Mononuclear cell (primary cell): Measurements from ENCODE around the gene MCF2L2. TPM values are rescaled to one million over a fixed set of nuclear protein-coding genes. Genes with fewer than 3 reads are reported as not detected.
A peak's percentile ranks its signal among the peaks of the same experiment; 100 is the strongest.
"Not testable (repeated sequence)": the region's sequence is repeated elsewhere in the genome, so short reads cannot be mapped to it uniquely, and the experiment has no call there.

Source experiments
- H3K27me3 ChIP-seq: 2 replicates; pipeline ENCODE4 v1.6.0; 2011; ENCODE audit warnings: low read length, control low read depth; ENCODE audit not compliant: insufficient read depth
- H3K4me1 ChIP-seq: 2 replicates; pipeline ENCODE4 v1.5.1; 2011; ENCODE audit warnings: mild to moderate bottlenecking, low read length, control low read depth; ENCODE audit not compliant: insufficient read depth
- H3K4me3 ChIP-seq: 2 replicates; pipeline ENCODE4 v1.5.1; 2011; ENCODE audit warnings: mild to moderate bottlenecking, low read length, moderate library complexity
- H3K9me3 ChIP-seq: 2 replicates; pipeline ENCODE4 v1.5.1; 2011; ENCODE audit warnings: low read depth, mild to moderate bottlenecking, control low read depth, low read length
- total RNA-seq: library from RNA; depleted of rRNA; stranded (reverse); fragments of >200 nt; gene quantifications from one replicate; pipeline ENCODE4 v1.2.3, GENCODE V29; 2012

MCF2L2 gene
- total RNA-seq, 1 donor = 2.9 TPM

DNA sequence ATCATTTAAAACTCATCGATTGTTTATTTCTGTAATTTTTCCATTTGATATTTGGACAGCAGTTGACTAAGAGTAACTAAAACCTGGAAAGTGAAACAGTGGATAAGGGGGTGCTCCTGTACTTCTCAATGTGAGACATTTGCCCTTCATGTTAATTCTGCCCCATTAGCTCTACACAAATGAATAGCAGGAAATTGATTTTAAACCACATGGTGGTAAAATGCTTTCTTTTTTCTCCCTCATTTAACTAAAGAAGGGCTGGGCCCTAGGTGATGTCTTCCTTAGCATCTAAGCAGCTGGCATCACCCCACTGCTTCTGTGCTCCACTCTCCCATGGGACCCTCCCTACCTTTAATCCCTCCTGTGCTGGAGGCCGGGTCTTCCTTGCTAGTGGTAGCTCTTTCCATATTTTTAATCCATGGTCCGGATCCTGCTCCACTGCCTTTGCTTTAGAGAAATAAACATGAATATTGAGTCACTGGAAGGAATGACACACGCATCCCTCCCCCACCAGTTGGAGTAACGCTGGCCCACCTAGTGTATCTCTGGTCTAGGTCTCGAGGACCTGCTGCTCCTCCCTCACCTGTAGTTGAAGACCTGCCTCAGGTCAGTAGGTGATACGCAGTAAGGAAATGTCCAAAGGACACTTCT is 235.6 kb downstream of the MCF2L2 start:
- Histone ChIP-seq H3K4me1 (no peaks in the 10 kb centered on the region), H3K9me3 (no peaks in the 10 kb centered on the region), H3K4me3 (no peak overlapping the region), H3K27me3 (no peaks in the 10 kb centered on the region)

GRCh38 chr3:183189641-183190040 is 238.8 kb downstream of the MCF2L2 start:
- H3K9me3 ChIP-seq = no peaks in the 10 kb centered on the region
- H3K27me3 ChIP-seq = no peaks in the 10 kb centered on the region
- H3K4me3 ChIP-seq = no peak overlapping the region
- peaks cover 13% of the 10 kb centered on the region for H3K4me1 ChIP-seq

DNA sequence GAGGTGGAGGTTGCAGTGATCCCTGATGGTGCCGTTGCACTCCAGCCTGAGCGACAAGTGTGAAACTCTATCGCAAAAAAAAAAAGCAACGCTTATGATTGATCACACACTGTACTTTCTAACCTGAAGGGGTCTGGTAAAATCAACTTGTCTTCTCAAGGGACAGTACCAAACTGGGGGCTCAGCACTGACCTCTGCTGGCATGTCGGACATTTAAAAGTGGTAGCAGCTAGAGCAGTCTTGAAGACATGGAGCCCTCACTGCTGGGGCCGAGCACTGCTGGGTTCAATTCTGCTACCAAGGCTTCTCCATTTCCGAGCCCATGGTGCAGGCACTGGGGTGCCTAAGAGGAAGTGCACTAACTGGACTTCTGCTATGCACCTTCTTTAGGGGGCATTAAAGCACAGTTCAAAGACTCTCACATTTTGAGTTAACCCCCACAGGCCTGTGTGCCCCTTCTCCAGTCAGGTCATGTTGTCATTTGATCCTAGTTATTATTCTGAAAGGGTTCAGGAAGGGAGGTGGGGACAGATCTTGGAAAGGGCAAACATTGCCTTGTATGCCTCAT is 239.4 kb downstream of the MCF2L2 start:
- Histone ChIP-seq H3K4me3 (no peak overlapping the region), H3K9me3 (no peaks in the 10 kb centered on the region), H3K27me3 (no peaks in the 10 kb centered on the region), H3K4me1 (peaks cover 13% of the 10 kb centered on the region)

DNA sequence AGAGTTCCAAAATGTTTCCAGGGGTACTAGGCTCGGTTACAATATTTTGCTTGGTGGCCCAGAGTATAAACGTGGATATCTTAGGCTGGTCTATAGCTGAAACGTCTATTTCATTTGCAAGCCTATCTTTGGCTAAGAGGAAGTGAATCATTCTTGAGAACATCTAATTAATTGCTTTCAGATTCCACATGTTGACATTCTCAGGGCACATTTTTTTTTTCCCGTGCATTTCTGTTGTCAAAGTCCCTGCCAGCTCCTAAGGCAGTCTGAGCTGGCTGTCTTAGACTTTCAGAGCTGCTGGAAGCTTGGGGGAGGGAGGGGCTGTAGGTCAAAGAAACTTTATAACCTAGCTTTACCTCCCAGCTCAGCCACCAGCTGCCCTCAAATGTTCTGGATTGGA is 242.7 kb downstream of the MCF2L2 start:
- Histone ChIP-seq H3K4me3 (no peak overlapping the region), H3K4me1 (peaks cover 13% of the 10 kb centered on the region), H3K27me3 (peaks cover 3% of the 10 kb centered on the region), H3K9me3 (no peaks in the 10 kb centered on the region)

DNA sequence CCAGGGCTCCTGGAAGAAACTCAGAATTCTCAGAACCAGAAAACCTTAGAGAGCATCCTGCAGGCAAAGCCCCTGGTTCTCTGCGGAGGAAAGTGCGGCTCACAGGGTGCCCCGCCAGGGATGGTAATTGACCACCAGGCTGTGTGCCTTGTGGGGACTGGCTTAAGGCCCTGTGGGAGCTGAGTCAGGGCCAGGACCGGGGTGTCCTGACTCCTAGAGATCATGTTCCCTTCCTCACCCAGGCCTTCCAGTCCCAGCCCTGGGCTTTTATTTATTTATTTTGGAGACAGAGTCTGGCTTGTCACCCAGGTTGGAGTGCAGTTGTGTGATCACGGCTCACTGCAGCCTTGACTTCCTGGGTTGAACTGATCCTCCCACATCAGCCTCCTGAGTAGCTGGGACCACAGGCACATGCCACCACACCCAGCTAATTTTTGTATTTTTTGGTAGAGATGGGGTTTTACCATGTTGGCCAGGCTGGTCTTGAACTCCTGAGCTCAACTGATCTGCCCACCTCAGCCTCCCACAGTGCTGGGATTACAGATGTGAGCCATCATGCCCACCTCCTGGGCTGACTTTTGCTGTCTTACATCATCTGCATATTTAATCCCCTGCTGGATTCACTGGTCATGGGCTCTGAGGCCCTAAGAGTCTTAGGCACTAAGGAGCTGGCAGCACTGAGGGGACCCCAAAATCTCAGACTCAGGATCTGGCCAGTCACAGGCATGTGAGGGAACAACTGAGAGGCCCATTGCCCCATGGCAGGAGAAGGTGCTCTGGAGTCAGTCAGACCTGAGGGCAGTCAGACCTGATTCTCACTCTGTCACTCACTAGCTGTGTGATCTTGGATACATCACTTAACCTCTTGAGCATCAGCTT is 245.4 kb downstream of the MCF2L2 start:
- peaks cover 30% of the 10 kb centered on the region for H3K4me1 ChIP-seq
- H3K9me3 ChIP-seq = no peaks in the 10 kb centered on the region
- peaks cover 29% of the 10 kb centered on the region for H3K27me3 ChIP-seq
- no peak overlapping the region for H3K4me3 ChIP-seq

DNA sequence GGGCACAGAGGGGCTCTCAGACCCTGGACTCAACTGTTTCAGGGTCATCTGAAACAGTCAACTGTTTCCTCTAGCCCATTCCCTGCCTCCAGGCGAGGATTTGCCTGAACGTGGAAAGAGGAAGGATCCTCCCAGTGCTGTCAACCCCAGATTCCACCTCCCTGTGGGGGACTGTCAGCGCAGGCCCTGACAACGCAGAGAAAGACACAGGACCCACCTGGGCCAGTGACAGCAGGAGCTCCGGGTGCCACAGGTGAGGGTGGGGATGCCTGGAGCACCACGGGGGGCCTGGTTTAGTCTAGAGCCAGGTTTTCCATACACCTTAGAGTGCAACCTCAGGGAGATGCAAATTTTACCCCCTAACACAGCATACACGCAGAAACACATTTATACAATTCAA is 246.3 kb downstream of the MCF2L2 start:
- no peak overlapping the region for H3K4me3 ChIP-seq
- no peaks in the 10 kb centered on the region for H3K9me3 ChIP-seq
- H3K27me3 ChIP-seq = peaks cover 38% of the 10 kb centered on the region
- H3K4me1 ChIP-seq = peaks cover 30% of the 10 kb centered on the region

- Histone ChIP-seq H3K4me3 (no peak overlapping the region), H3K27me3 (peaks cover 42% of the 10 kb centered on the region), H3K4me1 (peaks cover 30% of the 10 kb centered on the region), H3K9me3 (no peaks in the 10 kb centered on the region)
Observed at GRCh38 chr3:183181606-183182005, 246.8 kb downstream of the MCF2L2 start.

DNA sequence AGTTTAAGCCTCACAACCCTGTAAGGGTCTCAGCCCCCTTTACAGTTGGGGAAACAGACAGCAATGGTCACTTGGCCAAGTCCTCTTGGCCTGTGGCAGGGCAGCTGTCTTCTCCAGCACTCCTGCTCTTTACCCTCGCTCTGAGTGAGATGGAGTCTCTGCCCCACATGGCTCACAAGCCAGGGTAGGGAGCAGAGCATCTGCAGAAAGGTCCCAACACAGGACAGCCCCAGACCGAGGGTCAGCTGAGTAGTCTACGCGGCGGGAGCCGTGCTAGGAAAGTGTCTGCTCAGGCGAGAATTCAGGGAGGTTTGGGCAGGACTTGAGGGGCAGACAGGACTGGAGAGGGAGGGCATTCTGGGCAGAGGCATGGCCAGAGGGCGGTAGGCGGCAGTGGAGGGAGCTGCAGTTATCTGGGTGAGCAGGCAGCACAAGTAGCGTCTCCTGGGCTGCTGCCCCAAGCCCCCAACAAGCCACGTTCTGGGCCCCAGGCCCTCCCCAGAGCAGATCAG is 247.6 kb downstream of the MCF2L2 start:
- peaks cover 26% of the 10 kb centered on the region for H3K4me1 ChIP-seq
- no peak overlapping the region for H3K4me3 ChIP-seq
- no peaks in the 10 kb centered on the region for H3K9me3 ChIP-seq
- peaks cover 50% of the 10 kb centered on the region for H3K27me3 ChIP-seq

- Histone ChIP-seq H3K27me3 (peaks cover 56% of the 10 kb centered on the region), H3K9me3 (no peaks in the 10 kb centered on the region), H3K4me3 (no peak overlapping the region), H3K4me1 (peaks cover 20% of the 10 kb centered on the region)
Observed at GRCh38 chr3:183180110-183180783, 248.2 kb downstream of the MCF2L2 start.

DNA sequence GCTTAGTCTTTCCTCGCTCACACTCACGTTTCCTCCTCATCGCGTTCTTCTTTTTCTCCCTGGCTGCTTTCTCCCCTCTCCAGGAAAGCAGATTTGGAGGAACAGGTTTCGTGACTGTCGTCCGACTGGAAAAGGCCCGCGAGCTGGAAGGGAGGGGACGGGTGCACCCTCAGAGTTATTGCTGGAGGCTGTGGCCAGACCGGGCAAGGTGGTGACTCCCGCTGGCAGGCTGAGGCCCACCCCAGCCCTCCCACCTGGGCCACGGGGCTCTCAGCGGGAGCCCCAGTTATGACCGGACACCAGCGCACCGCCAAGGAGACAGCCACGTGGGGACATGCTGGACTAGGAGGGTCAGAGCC is 248.9 kb downstream of the MCF2L2 start:
- H3K4me1 ChIP-seq = peaks cover 16% of the 10 kb centered on the region
- H3K27me3 ChIP-seq = peaks cover 61% of the 10 kb centered on the region
- H3K4me3 ChIP-seq, H3K9me3 ChIP-seq: not testable (repeated sequence)

GRCh38 chr3:183178833-183179549 is 249.4 kb downstream of the MCF2L2 start:
- Histone ChIP-seq H3K4me3 (peak overlapping the region; percentile 12), H3K27me3 (peaks cover 61% of the 10 kb centered on the region), H3K4me1 (peaks cover 16% of the 10 kb centered on the region), H3K9me3 (no peaks in the 10 kb centered on the region)

DNA sequence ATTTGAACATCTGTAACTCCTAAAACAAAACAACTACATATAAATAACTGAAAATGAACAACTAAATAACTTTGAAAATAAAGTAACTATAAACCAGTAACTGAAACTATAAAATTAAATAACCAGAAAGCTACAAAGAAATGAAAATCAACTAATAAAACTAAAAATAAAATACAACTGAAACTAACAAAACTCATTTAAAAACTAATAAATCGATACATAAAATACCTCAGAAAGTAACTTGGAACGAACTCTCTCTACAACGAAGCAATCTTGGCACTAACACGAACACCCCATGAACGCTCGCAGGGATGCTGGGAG is 249.9 kb downstream of the MCF2L2 start:
- Histone ChIP-seq H3K27me3 (peaks cover 61% of the 10 kb centered on the region), H3K4me1 (peaks cover 16% of the 10 kb centered on the region), H3K9me3 (no peaks in the 10 kb centered on the region), H3K4me3 (peak overlapping the region; percentile 12)

- Histone ChIP-seq H3K4me3 (no peak overlapping the region), H3K9me3 (no peaks in the 10 kb centered on the region), H3K27me3 (peaks cover 28% of the 10 kb centered on the region), H3K4me1 (no peaks in the 10 kb centered on the region)
Observed at GRCh38 chr3:183172051-183172639, 256.3 kb downstream of the MCF2L2 start.

DNA sequence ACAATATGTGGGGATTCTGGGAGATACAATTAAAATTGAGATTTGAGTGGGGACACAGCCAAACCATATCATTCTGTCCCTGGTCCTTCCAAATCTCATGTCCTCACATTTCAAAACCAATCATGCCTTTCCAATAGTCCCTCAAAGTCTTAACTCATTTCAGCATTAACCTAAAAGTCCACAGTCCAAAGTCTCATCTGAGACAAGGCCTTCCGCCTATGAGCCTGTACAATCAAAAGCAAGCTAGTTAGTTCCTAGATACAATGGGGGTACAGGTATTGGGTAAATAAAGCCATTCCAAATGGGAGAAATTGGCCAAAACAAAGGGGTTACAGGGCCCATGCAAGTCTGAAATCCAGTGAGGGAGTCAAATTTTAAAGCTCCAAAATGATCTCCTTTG is 260.4 kb downstream of the MCF2L2 start:
- H3K4me1 ChIP-seq, H3K4me3 ChIP-seq, H3K9me3 ChIP-seq: not testable (repeated sequence)
- peaks cover 11% of the 10 kb centered on the region for H3K27me3 ChIP-seq
